Spinal cord (tissue), 10 donors: ENCODE measurements around the gene CPNE8. TPM values are rescaled to one million over a fixed set of nuclear protein-coding genes. Genes with fewer than 3 reads are reported as not detected.

ENCODE experiments used
- DNase-seq, 6 donors: peaks; one replicate each; pipeline versions ENCODE4 v3.0.0 to v3.0.0-alpha.2; 2013 to 2015; ENCODE audit warnings: low spot score in 6 of 6, low read depth in 4 of 6
- H3K27ac ChIP-seq: one replicate; pipeline ENCODE4 v1.5.1; 2013; ENCODE audit warnings: low read depth, low read length, control low read depth
- H3K27me3 ChIP-seq: one replicate; pipeline ENCODE4 v1.6.1; 2013; ENCODE audit warnings: low read length; ENCODE audit not compliant: control insufficient read depth, insufficient read depth
- H3K36me3 ChIP-seq: one replicate; pipeline ENCODE4 v1.6.1; 2013; ENCODE audit warnings: low read length; ENCODE audit not compliant: control insufficient read depth, insufficient read depth
- H3K4me1 ChIP-seq: one replicate; pipeline ENCODE4 v1.6.1; 2013; ENCODE audit warnings: low read length; ENCODE audit not compliant: control insufficient read depth, insufficient read depth
- H3K4me3 ChIP-seq: one replicate; pipeline ENCODE4 v1.5.1; 2013; ENCODE audit warnings: low read depth, low read length, control low read depth
- H3K9me3 ChIP-seq: one replicate; pipeline ENCODE4 v1.6.1; 2013; ENCODE audit warnings: low read length; ENCODE audit not compliant: control insufficient read depth, insufficient read depth
- WGBS: methylation state at CpG from one replicate; pipeline ENCODE4 v1.1.5; 2013; ENCODE audit warnings: missing lambda C conversion rate; ENCODE audit not compliant: insufficient coverage; 5-methylcytosine and 5-hydroxymethylcytosine counted together
- polyA plus RNA-seq, 2 donors: library from polyadenylated mRNA; unstranded; fragments of 120-200 nt; gene quantifications; one replicate each; pipeline ENCODE4 v1.2.1, GENCODE V29; 2013; ENCODE audit not compliant: insufficient read length in 2 of 2
- total RNA-seq, 2 donors: library from RNA; depleted of rRNA in 1 of 2; stranded (reverse); fragments of 120-200 nt in 1 of 2; fragments of >200 nt in 1 of 2; gene quantifications; one replicate each; pipeline versions ENCODE4 v1.2.3 to v1.2.4, GENCODE V29; 2013 to 2014
- donor health status: healthy.

CPNE8 gene
- total and polyA plus RNA-seq, 4 donors, result 11.6 to 26.2 (median 16.0) TPM

- no peak overlapping the region for H3K27ac ChIP-seq
- DNase-seq, result no peak
- H3K4me3 ChIP-seq, result no peak overlapping the region
- H3K36me3 ChIP-seq, result no peaks in the 10 kb centered on the region
- no peaks in the 10 kb centered on the region for H3K9me3 ChIP-seq
- 100% methylated on average over 1 of the region's 2 CpGs for WGBS
- no peaks in the 10 kb centered on the region for H3K4me1 ChIP-seq
- H3K27me3 ChIP-seq, result no peaks in the 10 kb centered on the region
Measured at GRCh38 chr12:38811814-38812356, 93.5 kb downstream of the CPNE8 start.

DNA sequence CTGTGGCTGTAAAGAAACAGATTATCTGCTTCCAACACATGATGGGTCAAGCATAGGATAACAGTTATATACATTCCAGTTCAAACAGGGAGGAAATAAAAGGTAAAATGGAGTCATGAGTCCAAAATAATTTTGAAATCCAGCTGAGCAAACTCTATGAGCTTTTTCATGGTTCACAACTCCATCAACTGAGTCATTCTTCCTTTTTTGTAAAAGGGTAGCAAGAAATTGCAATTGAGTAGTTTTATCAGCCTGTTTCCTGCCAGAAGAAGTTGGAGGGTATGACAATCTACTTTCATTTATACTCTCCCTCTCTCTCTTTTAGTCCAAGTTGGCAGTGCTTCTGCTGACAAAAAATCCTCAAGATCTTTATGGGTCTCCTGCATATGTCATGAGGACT lies 95.6 kb downstream of the CPNE8 start:
- no peaks in the 10 kb centered on the region for H3K4me1 ChIP-seq
- no peak overlapping the region for H3K4me3 ChIP-seq
- H3K27ac ChIP-seq, result no peak overlapping the region
- no peaks in the 10 kb centered on the region for H3K36me3 ChIP-seq
- no peaks in the 10 kb centered on the region for H3K9me3 ChIP-seq
- DNase-seq, result no peak
- H3K27me3 ChIP-seq, result no peaks in the 10 kb centered on the region

DNA sequence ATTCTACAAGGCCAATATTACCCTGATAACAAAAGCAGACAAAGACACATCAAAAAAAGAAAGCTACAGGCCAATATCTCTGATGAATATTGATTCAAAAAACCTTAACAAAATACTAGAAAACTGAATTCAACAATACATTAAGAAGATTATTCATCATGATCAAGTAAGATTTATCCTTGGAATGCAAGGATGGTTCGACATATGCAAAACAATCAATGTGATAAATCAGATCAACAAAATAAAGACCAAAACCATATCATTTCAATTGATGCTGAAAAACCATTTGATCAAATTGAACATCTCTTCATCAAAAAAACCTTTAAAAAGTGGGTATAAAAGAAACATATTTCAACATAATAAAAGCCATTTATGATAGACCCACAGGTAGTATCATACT lies 117.3 kb downstream of the CPNE8 start:
- peaks cover 2% of the 10 kb centered on the region for H3K9me3 ChIP-seq
- no peaks in the 10 kb centered on the region for H3K4me1 ChIP-seq
- DNase-seq, result no peak
- H3K4me3 ChIP-seq, result no peak overlapping the region
- no peaks in the 10 kb centered on the region for H3K27me3 ChIP-seq
- WGBS, result no CpG with 5 or more reads among the region's 1 CpG
- no peak overlapping the region for H3K27ac ChIP-seq
- no peaks in the 10 kb centered on the region for H3K36me3 ChIP-seq

- H3K36me3 ChIP-seq, result no peaks in the 10 kb centered on the region
- DNase-seq, result no peak
- no peaks in the 10 kb centered on the region for H3K4me1 ChIP-seq
- no peak overlapping the region for H3K4me3 ChIP-seq
- no peak overlapping the region for H3K27ac ChIP-seq
- H3K27me3 ChIP-seq, result no peaks in the 10 kb centered on the region
- H3K9me3 ChIP-seq, result peaks cover 2% of the 10 kb centered on the region
- no CpG with 5 or more reads among the region's 1 CpG for WGBS
Measured at GRCh38 chr12:38785381-38785780, 120.0 kb downstream of the CPNE8 start.

DNA sequence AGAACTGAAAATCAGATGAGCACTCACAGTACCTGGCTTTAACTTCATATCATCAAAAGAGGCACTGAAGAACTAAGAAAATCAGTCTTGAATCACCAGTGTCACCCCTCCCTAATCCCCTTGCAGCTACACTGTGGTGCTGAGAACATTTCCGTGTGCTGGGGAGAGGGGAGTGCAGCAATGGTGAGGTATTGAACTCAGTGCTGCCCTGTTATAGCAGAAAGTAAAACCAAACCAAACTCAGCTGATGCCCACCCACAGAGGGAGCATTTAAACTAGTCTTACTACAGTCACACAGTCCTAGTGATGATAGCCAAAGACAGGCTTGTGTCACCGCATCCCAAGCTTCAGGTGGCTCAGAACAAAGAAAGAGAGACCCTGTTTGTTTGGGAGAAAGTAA lies 122.1 kb downstream of the CPNE8 start:
- Histone ChIP-seq H3K4me1 (no peaks in the 10 kb centered on the region), H3K27me3 (no peaks in the 10 kb centered on the region), H3K4me3 (no peak overlapping the region), H3K27ac (no peak overlapping the region), H3K36me3 (no peaks in the 10 kb centered on the region), H3K9me3 (peaks cover 2% of the 10 kb centered on the region)
- WGBS, result no CpG with 5 or more reads among the region's 2 CpGs
- DNase-seq, result no peak

GRCh38 chr12:38782359-38782758 lies 123.0 kb downstream of the CPNE8 start:
- Histone ChIP-seq H3K9me3 (peaks cover 2% of the 10 kb centered on the region), H3K27ac (no peak overlapping the region), H3K4me1 (no peaks in the 10 kb centered on the region), H3K36me3 (no peaks in the 10 kb centered on the region), H3K4me3 (no peak overlapping the region), H3K27me3 (no peaks in the 10 kb centered on the region)
- no peak for DNase-seq

DNA sequence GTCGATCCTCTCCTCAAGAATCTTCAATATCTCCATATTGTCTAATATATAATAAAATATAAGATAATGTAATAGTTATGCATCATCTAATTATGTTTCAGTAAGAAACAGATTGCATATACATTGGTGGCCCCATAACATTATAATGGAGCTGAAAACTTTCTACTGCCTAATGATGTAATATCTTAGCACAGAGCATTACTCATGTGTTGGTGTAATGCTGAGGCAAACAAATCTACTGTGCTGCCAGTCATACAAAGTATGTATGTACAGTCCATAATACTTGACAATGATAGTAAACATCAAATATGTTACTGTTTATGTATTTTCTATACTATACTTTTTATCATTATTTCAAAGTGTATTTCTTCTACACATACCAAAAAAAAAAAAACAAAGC lies 128.7 kb downstream of the CPNE8 start:
- DNase-seq, result no peak
- H3K4me1 ChIP-seq, result no peaks in the 10 kb centered on the region
- WGBS, result no CpG with 5 or more reads among the region's 1 CpG

GRCh38 chr12:38775457-38775856 lies 129.9 kb downstream of the CPNE8 start:
- no peak overlapping the region for H3K27ac ChIP-seq
- no peak for DNase-seq
- H3K9me3 ChIP-seq, result no peaks in the 10 kb centered on the region
- H3K27me3 ChIP-seq, result no peaks in the 10 kb centered on the region
- H3K4me3 ChIP-seq, result no peak overlapping the region
- no peaks in the 10 kb centered on the region for H3K36me3 ChIP-seq
- no peaks in the 10 kb centered on the region for H3K4me1 ChIP-seq

More for the DNA sequence above, 128.7 kb downstream of the CPNE8 start:
- no peak overlapping the region for H3K27ac ChIP-seq
- no peaks in the 10 kb centered on the region for H3K27me3 ChIP-seq
- no peaks in the 10 kb centered on the region for H3K9me3 ChIP-seq
- H3K36me3 ChIP-seq, result no peaks in the 10 kb centered on the region
- no peak overlapping the region for H3K4me3 ChIP-seq

DNA sequence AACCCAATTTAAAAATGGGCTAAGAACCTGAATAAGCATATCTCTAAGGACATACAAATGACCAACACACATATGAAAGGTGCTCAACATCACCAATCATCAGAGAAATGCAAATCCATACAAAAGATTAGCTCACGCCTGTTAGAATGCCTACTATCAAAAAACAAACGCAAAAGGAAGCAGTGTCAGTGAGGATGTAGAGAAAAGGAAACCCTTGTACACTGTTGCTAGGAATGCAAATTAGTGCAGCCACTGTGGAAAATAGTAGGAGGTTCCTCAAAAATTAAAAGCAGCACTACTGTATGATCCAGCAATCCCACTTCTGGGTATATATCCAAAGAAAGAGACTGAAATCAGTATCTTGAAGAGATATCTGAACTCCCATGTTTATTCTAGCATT lies 133.0 kb downstream of the CPNE8 start:
- DNase-seq, result no peak
- whole genome bisulfite sequencing, result no CpG with 5 or more reads among the region's 2 CpGs
- Histone ChIP-seq H3K27ac (no peak overlapping the region), H3K27me3 (no peaks in the 10 kb centered on the region), H3K4me1 (no peaks in the 10 kb centered on the region), H3K36me3 (no peaks in the 10 kb centered on the region), H3K4me3 (no peak overlapping the region), H3K9me3 (no peaks in the 10 kb centered on the region)

DNA sequence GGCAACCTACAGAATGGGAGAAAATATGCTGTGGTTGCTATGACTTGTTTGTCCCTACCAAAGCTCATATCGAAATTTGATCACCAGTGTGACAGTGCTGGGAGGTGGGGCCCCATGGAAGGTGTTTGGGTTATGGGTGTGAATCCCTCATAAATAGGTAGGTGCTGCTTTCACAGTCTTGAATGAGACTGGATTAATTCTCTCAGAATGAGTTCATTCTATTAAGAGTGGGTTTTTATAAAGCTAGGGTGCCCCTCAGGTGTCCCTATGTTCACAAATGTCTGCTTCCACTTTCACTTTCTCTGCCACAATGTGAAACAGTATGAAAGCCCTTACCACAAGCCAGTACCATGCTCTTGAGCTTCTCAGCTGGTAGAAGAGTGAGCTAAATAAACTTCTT lies 133.5 kb downstream of the CPNE8 start:
- no peaks in the 10 kb centered on the region for H3K9me3 ChIP-seq
- no peaks in the 10 kb centered on the region for H3K4me1 ChIP-seq
- no peak overlapping the region for H3K27ac ChIP-seq
- no peak for DNase-seq
- no CpG with 5 or more reads among the region's 1 CpG for WGBS
- H3K27me3 ChIP-seq, result no peaks in the 10 kb centered on the region
- H3K36me3 ChIP-seq, result no peaks in the 10 kb centered on the region
- H3K4me3 ChIP-seq, result no peak overlapping the region
